AG09319 (cell line): Measurements from ENCODE around the gene CPA3.

ENCODE experiments used
- DNase-seq: peaks from one replicate; pipeline ENCODE4 v3.0.0-alpha.2; 2010; ENCODE audit warnings: low read depth; ENCODE audit errors: extremely low read depth
- TF ChIP-seq, protein P1 (sequence below): IDR thresholded peaks from 2 replicates; pipeline ENCODE4 v1.5.1; 2011; ENCODE audit warnings: low read depth, mild to moderate bottlenecking, inconsistent platforms, low read length, moderate library complexity

Gene CPA3

DNA sequence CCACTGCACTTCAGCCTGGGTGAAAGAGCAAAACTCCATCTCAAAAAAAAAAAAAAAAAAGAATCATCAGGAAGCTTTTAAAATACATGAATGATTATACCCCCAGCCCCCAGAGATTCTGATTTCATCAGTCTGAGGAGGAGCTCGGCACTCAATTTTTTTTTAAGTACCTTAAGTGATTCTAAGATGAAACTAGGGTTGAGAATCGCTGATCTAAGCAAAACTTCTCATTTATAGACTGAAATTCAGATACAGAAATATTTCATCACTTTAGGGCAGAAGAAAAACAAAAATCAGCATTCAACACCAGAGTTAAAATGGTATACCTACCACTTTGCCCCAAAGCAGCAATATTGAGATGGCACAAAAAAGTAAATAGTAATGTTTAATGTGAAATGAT is 24.7 kb downstream of the CPA3 start:
- TF ChIP-seq, protein P1, sequence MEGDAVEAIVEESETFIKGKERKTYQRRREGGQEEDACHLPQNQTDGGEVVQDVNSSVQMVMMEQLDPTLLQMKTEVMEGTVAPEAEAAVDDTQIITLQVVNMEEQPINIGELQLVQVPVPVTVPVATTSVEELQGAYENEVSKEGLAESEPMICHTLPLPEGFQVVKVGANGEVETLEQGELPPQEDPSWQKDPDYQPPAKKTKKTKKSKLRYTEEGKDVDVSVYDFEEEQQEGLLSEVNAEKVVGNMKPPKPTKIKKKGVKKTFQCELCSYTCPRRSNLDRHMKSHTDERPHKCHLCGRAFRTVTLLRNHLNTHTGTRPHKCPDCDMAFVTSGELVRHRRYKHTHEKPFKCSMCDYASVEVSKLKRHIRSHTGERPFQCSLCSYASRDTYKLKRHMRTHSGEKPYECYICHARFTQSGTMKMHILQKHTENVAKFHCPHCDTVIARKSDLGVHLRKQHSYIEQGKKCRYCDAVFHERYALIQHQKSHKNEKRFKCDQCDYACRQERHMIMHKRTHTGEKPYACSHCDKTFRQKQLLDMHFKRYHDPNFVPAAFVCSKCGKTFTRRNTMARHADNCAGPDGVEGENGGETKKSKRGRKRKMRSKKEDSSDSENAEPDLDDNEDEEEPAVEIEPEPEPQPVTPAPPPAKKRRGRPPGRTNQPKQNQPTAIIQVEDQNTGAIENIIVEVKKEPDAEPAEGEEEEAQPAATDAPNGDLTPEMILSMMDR, result no peak
- DNase-seq, result no peak

DNA sequence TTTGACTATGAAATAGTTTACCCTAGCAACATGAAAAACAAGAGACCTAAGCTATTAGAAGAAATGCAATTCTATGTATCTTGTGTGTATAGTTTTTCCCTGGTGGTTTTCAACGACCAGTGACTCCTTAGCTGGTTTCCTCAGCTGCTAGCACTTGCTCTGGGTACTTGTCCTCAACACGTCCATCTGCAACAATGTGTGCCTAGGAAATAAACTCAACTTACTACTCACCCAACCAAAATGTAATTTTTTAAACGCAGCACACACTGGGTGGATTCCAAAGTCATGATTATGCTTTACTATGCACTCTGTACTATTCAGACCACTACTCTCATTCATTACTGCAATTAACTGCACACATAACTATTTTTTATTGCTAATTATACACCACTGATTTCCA is 31.0 kb downstream of the CPA3 start:
- DNase-seq, result no peak
- TF ChIP-seq, protein P1, result no peak

DNA sequence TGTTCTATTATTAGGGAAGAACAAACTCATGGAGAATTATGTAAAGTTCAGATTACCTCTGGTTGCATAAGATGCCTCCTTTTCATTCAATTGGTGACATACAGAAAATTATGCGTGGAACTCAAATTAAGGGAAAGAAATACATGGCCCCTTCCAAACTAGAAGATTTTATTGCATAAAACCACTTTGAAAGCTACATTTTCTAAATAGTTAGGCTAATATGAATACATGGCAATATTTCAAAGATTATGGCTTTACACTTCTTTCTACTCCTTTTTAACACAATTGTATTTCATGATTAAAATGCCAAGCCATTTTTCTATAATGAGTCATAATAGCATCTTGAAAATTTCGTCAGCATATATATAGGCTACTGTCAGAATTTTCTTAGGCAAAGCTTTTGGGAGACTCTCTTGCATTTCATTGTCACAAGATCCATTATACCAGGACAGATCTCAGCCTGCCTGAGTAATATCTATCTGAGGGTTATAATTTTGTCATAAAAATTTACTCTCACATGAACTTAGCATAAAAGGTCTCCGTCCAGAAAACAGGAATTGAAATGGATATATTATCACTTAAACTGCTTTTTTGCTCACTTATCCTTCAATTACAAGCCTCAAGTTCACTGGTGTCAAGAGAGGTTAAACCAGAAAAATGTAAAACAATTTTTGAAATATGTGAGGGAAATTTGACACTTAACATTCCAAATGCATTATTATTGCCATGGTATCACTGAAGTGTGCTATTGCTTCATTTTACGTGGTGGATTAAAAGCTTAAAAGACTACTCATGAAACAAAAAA is 37.1 kb downstream of the CPA3 start:
- TF ChIP-seq, protein P1, result no peak
- DNase-seq, result no peak

DNA sequence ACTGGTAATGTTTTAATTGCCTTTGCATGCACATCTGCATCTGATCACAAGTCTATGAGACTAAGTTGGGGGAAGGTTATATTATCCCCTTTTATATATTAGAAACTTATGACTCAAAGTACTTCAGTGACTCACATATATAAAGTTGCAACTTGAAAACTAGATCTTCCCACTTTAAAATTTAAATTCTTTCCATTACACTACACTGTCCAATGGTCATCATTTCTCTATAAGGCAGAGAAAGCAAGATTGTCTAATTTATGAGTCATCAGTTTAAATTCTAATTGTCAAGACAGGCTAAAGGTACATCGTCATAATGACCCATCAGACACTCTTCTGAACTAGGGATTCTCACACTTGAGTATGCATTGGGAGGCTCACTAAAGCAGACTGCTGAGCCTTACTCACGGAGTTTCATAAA is 37.9 kb downstream of the CPA3 start:
- no peak for DNase-seq
- TF ChIP-seq, protein P1, result no peak

DNA sequence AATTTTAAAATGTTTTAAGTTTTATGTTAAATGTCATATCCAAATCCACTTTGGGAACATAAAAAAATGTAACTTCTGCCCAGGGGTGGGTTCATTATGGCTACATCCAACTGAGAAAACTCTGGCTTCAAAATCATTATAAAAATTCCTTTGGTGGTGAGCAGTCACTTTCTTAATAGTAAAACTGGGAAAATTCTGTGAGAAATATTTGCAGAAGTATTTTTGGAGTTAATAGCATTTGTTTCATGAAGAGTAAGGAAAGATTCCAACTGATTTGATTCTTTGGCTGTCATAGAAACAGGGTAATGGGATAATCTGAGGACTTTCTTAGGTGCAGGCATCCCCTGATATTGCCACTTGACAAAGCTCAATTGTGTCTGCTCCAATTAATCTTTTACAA is 38.8 kb downstream of the CPA3 start:
- TF ChIP-seq, protein P1, result no peak
- no peak for DNase-seq

DNA sequence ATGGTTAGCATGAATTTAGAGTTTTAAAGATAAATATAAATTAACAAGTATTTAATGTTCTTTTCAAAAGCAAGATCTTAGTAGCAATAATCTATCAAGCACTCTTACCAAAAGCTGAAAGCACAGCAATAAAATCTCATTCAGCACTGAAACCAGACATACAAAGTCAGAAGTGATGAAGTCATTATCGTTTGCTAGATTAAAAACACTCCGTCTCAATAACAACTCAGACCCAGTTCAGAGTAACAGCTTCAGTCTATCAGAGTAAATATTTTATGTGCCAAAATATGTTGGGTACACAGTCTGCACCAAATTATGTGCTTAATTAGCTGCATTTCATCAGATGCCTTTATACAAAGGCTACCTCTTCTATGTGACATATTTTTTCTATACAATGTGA is 41.6 kb downstream of the CPA3 start:
- TF ChIP-seq, protein P1, result no peak
- DNase-seq, result no peak

DNA sequence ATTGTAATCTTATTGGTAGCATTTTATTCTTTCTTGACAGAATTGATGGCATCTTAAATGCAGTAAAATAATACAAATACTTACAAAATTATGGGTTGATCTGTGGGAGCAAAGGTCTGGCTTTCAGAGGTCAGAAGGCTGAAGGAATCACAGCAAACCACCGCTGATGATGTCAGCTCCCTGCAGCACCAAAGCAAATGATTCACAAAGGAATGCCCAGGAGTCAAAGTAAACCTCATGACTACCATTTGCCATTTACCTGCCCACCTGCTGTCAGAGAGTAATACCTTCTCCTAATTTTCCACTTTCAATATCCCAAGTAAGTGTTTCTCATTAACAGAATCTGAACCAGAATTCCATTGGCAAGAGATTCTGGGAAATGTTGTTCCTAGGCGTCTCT is 46.1 kb downstream of the CPA3 start:
- no peak for DNase-seq
- TF ChIP-seq, protein P1, result no peak
